SIG-M5 treated with dmso at 0.1 percent for 504 hours (cell line): ENCODE data around the gene PCARE.
"Not testable (repeated sequence)": the region's sequence is repeated elsewhere in the genome, so short reads cannot be mapped to it uniquely, and the experiment has no call there.

Experiments
- DNase-seq: peaks from one replicate; lab custom pipeline; 2025; ENCODE audit not compliant: unreplicated experiment; lab: John Stamatoyannopoulos, UW

The PCARE gene

DNA sequence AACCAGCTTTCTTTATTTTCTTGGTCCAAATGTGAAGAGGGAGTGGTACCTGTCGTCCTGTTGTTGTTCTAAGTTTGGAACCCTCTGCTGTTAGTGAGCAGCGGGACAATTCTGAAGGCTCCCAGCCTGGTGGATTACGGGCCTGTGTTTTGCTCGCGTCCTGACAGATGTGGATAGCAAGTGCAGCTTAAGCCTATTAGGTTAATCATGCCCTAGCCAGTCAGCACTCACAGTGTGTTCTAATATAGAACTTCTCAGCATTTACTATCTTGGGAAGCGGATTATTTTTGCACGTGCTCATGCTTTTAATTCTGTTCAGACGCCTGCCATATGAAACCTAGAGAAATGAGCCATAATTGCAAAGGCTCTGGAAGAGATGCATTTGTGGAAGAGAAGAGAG is at the start of gene PCARE:
Gene PCARE (minus strand): TSS at position 113 of the 400 bp plus-strand sequence. CDS start 262 bp downstream, outside the sequence.
- no peak for DNase-seq

DNA sequence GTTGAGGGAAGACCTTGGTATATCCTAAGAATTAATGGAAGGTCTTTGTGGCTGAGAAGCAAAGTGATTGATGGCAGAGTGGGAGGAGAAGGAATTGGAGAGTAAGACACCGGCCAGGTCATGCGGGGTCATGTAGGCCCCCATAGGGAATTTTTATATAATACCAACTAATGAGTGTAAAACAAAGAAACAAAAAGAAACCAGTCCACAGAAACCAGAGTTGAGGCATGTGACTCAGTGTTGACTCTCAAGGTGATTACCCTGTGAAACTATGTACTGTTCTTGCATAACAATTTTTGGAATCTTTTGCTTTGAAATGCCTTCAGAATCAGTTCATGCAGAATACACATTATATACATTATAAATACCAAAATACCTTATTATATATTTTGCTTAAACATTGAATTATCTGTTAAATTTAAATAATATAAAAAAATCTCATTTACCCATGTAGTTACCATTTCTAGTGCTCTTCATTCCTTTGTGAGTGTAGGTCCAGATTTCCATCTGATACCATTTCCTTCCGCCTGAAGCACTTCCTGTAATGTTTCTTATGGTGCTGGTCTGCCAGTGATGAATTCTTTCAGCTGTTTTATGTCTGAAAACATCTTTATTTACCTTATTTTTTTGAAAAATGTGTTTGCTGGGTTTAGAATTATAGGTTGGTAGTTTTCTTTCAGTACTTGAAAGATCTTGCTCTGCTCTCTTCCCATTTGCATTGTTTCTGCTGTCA is 49.5 kb upstream of the PCARE start:
- no peak for DNase-seq

DNA sequence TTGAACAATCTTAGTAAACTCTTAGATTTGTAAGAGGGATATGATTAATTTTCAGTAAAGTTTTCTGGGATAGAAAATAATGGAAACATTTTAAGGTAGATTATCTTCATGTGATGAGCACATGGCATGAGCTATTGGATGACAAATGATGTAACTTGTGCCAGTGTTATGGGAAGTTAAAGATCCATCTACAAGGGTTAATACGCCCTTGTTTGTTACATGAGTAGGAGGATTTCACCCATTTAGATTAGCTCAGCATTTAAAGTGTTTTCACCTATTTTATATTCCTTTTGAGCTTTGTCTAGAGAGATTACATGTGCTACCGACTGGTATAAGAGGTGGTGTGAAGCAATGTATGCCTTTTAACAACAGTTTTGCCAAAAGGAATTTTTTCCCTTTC is 46.5 kb upstream of the PCARE start:
- DNase-seq, result no peak

DNA sequence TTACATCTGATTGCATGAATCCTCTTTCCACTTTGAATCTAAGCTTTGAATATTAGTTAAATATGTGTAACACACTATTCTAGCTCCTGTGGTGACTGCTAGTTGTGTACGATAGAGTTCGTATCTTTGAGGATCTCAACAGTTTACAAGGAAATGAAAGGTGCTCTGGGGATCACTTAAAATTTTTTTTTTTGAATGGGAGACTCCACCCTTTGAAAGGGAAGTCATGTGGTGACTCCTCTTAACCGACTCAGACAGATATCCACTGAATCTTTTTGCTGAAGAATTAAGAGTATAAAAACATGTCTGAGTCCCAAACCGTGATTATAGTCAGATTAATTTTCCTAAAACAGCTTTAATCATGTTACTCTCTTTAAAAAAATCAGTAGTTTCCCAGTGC is 44.9 kb upstream of the PCARE start:
- DNase-seq, result no peak

DNA sequence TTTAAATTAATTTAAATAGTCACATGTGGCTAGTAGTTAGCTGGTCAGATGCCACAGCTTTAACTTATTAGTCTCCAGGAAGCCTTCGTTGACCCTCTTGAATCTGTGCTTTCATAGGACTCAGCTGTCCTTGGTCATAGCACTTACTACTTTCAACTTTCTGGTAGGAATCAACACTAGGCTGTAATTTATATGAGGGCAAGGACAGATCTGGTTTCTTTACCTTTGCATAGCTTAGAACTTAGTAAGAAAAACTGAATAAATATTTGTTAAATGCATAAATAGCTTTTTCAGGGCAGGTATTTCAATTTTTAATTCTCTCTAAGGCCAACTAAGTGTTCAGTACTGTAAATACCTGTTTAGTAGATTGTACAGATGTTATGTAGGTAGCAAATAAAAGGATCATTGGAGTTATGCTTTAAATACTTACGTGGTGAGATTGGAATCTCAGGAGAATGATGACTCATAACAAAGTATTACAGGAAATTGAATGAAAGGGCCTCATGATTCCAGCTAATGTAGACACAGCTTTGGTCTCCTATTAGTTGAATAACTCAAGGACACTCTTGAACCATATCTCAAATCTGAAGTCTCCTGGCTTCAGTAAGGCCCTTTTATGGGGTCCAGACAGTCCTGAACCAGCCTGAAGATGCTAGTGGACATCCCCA is 43.4 kb upstream of the PCARE start:
- peak; percentile 60 for DNase-seq

DNA sequence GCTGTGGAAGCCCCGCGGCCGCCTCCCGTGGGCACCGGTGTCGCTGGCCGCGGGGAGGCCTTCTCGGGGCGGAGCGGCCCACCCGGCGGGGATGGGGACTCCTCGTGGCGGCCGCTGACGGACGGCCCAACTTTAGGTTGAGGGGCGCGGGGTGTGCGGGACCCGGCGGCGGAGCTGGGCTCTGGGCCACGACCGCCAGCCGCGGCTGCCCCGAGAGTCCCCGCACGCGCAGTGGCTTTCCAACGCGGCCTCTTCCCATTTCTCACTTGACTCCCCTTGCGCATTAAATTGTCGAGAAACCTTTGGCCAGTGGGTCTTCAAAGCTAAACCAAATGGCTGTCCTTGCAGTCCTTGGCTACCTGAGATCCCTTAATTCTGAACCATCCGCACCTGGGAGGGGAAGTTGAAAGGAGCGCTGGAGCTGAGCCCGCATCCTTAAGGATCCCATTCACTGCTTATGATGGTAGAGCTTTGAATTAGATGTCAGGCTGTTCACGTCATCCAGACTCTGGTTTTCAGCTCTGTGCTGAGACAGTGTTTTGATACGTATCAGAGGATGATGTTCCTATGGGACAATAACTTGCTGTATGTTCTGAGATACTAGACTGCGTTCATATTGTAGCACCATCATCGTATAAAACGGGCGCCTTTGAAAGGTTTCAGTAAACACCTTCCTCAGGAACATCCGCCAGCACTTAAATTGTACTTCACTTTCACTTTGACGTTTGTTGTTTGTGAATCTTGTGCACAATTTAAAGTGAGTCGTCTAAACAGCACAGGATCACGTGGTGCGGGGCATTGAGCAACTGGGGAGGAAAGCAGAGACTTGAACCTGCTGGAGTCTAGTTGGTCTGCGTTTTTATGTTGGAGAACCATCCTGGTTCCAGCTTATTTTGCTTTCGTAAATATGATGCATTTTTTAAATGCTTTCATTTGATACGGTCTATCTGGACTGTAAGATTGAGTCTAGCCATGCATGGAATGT is 41.8 kb upstream of the PCARE start:
- DNase-seq, result peak; percentile 33

DNA sequence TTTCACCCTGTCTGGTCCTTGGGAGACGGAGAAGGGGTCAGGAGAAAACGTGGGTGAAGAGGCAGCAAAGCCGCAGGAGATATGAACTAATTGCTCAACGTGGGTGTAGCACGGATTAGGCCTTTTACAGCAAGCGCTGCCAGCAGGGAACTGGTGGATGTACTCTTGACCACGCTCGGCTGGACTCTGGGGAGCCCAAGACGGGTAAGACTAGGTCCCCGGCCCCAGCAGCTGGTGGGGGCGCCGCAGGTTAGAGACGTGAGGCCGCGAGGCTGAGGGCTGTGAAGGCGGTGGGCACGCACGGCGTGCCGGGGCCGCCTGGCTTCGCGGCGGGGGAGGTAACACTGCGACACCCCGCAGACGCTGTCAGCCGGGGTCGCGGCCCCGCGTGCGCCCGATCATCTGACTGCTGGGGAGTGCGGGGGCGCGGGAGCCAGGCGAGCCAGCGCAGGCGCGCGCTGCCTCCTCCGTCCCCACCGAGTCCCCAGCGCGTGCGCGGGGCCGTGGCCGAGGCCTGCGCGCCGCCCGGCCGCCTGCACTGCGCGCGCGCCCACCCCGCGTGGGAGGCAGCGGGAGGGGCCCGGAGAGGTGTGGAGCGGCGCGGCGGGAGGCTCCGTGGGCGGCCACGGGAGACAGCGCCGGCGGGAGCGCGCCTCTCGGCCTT is 40.8 kb upstream of the PCARE start, which contains the start of gene CLIP4:
Gene CLIP4 (plus strand): TSS at position 470 of the 664 bp plus-strand sequence. CDS start 5,974 bp downstream, outside the sequence.
- no peak for DNase-seq

DNA sequence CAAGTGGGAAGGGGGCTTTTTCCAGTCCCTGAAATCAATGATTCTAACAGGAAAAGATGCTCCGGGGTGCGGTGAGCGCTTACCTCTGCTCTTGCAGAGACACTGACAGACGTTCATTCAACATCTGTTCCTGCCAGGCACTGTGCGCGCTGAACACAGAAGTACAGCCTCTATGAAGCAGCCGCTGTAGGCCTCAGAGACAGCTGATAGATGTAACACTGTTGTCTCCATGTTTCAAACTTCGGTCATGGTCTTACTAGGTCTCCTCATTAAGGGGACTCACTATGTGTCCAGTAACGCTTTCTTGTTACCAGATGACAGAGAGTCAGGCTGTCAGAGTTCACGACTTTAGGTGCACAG is 40.2 kb upstream of the PCARE start:
- DNase-seq, result no peak

DNA sequence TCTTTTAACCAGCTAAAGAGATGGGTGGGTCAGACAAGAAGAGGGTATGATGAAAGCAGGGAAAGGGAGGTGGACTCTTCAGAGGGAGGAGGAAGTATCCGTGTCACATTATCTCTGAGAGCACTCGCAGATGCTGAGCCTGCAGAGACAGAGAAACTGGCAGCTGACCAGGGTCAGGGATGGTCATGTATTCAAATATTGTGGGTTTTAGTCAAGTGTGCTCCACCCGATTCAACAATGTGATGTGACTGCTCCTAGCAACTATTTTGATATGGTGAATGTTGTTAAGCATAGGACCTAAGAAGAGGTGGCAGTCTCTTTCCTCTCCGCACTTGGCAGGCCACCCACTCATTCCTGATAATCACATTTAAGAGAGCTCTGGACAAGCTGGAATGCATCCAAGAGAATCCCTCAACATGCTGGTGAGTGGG is 39.6 kb upstream of the PCARE start:
- peak; percentile 69 for DNase-seq

DNA sequence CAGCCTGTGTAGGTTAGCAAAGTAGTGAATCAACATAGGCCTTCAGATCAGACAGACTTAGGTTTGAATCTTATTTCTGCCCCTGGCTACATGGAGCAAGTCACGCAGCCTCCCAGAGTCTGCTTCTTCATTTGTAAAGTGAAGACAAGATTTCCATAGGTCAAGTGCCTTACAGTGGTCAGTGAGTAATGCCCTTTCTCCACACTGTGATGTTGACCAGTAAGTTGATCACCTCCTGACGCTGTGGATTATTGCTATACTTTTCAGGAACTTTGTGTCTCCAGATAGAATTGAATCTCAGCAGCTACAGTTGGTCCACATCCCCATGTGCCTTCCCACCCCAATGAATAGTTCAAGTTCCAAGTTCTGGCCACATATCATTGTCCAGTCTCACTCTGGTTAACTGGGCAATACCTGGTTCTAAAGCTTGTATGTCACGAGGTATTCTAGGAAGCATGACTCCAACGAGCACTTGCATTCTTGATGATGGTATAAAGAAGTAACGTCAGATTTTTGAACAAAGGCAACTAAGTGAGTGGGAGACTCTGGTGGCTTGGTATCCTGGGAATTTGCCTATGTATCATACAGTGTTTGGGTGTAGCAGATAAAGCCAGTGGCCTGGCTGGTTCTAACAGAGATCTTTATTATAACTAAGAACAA is 38.8 kb upstream of the PCARE start:
- DNase-seq, result no peak

DNA sequence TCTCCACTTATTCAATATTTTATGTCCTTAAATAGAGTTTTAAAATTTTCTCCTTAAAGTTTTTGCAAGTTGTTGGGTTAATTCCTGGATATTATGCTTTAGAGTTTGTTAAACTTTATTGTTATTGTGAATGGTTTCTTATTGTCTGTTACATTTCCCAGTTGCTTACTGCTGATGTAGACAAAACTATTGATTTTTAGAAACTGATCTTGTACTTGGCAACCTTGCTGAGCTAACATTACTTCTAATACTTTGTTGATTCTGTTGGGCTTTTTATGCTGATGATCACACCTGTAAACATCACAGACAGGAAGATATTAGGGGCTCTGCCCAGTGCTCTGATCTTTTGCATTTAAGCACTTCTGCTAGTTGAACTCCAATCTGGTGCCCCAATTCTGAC is 38.1 kb upstream of the PCARE start:
- DNase-seq, result no peak

DNA sequence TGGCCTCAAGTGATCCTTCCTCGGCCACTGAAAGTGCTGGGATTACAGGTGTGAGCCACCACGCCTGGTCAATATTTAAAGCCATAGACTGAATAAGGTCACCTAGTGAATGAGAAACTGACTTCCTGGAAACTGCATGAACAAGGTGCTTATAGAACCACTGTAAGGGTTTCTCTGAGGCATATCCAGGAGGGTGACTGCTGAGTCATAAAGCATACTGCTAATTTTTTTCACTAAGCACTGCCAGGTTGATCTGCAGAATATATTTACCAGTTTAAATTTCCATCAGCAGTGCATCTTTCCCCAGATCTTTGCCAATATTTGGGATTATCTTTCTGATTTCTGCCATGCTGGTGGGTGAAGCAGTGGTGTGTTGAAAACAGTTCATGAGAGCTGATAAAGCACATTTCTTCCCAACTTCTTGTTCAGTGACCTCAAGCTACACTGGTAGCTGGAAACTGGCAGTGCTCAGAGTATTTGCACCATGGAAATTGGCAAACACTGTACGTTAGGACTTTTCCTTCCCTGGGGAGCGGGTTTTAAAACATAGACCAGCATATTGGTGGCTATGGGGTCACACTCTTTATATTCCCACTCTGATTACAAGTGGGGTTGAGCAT is 36.7 kb upstream of the PCARE start:
- DNase-seq, result no peak

DNA sequence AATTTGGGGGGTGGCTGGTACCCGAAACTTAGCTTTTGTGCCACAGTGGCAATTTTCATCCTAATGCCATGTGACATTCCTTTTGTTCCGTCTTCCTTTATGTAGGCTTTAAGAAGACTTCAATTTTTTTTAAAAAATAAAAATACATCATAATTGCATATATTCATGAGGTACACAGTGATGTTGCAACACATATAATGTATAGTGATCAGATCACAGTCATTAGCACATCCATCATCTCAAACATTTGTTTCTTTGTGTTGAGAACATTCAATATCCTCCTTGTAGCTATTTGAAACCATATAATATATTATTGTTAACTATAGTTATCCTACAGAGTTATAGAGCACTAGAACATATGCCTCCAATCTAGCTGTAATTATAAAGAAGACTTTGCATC is 34.9 kb upstream of the PCARE start:
- DNase-seq, result no peak

DNA sequence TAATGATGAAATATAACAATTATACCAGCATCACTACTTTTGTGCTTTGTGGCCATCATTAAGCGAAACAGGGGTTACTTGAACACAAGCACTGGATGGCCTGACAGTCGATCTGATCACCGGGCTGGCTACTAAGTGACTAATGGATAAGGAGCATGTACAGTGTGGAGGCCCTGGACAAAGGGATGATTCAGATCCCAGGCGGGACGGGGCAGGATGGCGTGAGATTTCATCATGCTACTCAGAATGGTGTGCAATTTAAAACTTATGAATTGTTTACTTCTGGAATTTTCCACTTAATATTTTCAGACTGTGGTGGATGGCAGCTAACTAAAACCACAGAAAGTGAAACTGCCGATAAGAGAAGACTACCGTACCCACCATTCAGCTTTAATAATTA is 33.9 kb upstream of the PCARE start:
- no peak for DNase-seq

DNA sequence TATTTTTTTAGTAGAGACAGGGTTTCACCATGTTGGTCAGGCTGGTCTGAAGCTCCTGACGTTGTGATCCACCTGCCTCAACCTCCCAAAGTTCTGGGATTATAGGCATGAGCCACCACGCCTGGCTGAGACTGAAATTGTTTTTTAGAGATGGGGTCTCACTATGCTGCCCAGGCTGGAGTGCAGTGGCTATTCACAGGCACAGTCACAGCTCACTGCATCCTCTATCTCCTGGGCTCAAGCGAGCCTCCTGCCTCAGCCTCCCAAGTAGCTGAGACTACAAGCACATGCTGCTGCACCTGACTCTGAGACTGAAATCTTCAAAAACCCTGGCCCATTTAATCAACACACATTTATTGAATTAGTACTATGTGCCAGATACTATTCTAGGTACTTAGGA is 33.2 kb upstream of the PCARE start:
- DNase-seq, result not testable (repeated sequence)

DNA sequence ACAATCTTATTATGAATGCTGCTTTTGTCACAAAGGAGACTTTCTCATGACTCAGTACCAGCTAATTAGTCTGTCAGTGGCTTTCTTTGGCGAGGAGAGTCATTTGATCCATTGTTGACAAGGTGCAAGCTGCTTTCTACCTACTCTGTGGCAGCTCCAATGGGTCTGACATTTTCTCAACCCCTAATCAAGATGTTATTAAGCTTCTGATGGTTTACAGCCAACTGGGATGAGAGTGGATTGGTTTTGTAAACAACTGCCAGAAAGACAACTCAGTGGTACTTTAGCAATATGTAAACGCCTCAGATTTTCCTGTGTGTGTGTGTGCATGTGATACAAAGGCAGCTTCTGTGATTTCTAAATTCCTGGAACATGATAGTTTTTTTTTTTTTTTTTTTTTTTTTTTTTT is 32.7 kb upstream of the PCARE start:
- no peak for DNase-seq

DNA sequence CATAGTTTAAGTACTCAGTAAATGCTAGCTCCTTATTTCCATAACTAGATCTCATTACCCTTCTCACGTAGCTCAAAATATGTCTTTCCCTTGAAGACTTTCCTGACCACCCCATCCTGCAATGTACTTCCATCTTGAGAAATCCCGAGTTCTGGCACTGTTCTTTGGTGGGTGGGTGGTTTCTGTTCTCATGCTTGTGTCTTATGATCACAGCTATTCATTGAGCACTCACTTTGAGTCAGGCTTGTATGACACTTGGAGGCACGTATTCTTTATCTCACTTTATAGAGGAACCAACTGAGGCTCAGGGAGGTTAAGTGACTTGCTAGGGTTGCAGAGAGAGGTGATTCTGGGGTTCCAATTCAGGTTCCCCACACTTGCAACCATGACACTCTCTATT is 31.9 kb upstream of the PCARE start:
- DNase-seq, result no peak

DNA sequence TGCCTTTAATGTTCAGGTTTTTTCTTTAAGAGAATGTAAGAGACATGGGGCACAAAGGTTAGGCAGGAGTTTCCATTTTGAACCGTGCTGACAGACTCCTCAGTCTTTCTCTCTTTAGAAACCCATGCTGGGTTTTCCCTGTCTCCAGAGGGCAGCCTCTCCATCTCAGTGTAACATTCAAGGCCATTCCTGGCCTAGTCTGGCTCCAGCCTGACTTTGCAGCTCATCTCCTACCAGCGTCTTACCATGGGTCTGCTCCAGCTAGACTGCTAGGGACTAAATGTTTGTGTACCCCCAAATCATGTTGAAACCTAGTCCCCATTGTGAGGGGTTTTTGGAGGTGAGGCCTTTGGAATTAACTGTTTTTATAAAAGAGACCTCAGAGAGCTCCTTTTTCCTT is 31.1 kb upstream of the PCARE start:
- no peak for DNase-seq

DNA sequence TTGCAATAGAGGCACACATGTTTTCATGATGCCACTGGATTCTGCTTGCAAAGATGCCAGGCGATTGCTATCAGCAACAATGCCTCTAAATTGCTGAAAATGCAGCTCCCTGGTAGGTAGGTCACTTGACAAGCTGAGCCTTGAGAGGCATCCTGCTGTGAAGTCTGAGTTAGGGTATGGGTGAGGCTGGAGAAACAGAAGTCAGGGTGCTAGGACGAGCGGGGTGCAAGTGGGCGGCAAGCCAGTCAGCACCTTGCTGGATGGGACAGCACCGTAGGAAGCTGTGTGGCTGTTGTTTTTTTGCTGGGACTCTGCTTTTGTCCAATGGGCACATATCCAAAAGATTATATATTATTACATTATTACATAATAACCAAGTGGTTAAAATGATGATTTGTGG is 30.4 kb upstream of the PCARE start:
- no peak for DNase-seq

DNA sequence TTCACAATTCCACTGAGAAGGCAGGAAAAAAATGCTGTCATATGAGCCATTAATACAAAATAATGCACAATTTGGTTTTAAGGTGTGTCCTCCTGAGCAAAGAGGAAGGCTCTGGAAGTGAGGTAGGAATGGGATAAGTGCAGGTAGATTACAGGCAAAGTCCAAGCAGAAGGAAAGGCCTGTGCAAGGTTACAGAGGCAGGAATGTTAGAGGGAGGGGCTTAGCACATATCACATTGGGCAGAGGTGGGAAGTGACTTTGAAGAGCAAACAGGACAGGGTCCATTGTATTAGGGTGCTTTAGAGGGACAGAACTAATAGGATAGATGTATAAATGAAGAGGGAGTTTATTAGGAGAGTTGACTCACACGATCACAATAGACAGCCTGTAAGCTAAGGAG is 26.2 kb upstream of the PCARE start:
- no peak for DNase-seq
